H1 (cell line): ENCODE results near the gene GSTM3. TPM values are rescaled to one million over a fixed set of nuclear protein-coding genes. Genes with fewer than 3 reads are reported as not detected.
"Not testable (repeated sequence)": the region's sequence is repeated elsewhere in the genome, so short reads cannot be mapped to it uniquely, and the experiment has no call there.

Source experiments
- CTCF ChIA-PET: fragments of 300-600 bp; sonication (Branson Sonifier 250); formaldehyde crosslinking; loops from one replicate; lab custom pipeline; 2021; ENCODE audit not compliant: partially characterized antibody; lab: Charles Lee
- POLR2A ChIA-PET: fragments of 300-600 bp; sonication (Branson Sonifier 250); formaldehyde crosslinking; loops from one replicate; lab custom pipeline; 2021; ENCODE audit warnings: inconsistent platforms; ENCODE audit not compliant: partially characterized antibody; lab: Charles Lee
- DNase-seq, 2 experiments: peaks; one replicate each; pipeline versions ENCODE4 v3.0.0 to v3.0.0-alpha.2; 2010 to 2022; ENCODE audit warnings: low spot score in 2 of 2, low read depth in 1 of 2, mixed read lengths in 1 of 2
- FAIRE-seq: peaks from 2 replicates; lab custom pipeline; 2011; peaks lifted over from hg19 to GRCh38; lab: Jason Lieb, UNC
- H2AFZ ChIP-seq: 2 replicates; pipeline ENCODE4 v1.8.1; 2012; ENCODE audit warnings: low read length, inconsistent platforms
- H2AK5ac ChIP-seq: 2 replicates; pipeline ENCODE4 v1.6.1; 2013; ENCODE audit warnings: low read depth, low read length
- H2BK120ac ChIP-seq: replicated peaks from 2 replicates; pipeline ENCODE3; 2013; ENCODE audit warnings: low read depth, low read length, inconsistent platforms
- H2BK12ac ChIP-seq: 2 replicates; pipeline ENCODE4 v1.6.1; 2013; ENCODE audit warnings: low read depth, low read length
- H2BK15ac ChIP-seq: 2 replicates; pipeline ENCODE4 v1.6.1; 2013; ENCODE audit warnings: low read length
- H2BK20ac ChIP-seq: 2 replicates; pipeline ENCODE4 v1.6.1; 2013; ENCODE audit warnings: low read length
- H2BK5ac ChIP-seq: 2 replicates; pipeline ENCODE4 v1.6.1; 2013; ENCODE audit warnings: low read depth, low read length
- H3K14ac ChIP-seq: 2 replicates; pipeline ENCODE4 v1.6.1; 2013; ENCODE audit warnings: inconsistent platforms; ENCODE audit not compliant: insufficient read length
- H3K18ac ChIP-seq: 2 replicates; pipeline ENCODE4 v1.6.1; 2013; ENCODE audit warnings: low read length; ENCODE audit errors: extremely low read depth
- H3K23ac ChIP-seq: 2 replicates; pipeline ENCODE4 v1.6.1; 2013; ENCODE audit warnings: inconsistent platforms; ENCODE audit not compliant: insufficient read length
- H3K23me2 ChIP-seq: 2 replicates; pipeline ENCODE4 v1.6.1; 2013; ENCODE audit warnings: low read depth, low read length
- H3K27ac ChIP-seq: 2 replicates; pipeline ENCODE4 v1.6.1; 2011; ENCODE audit warnings: low read depth, low read length, inconsistent platforms
- H3K27me3 ChIP-seq, 4 experiments: replicated peaks in 1 of 4; 1 replicate in 1 of 4; 2 replicates in 3 of 4; pipeline versions ENCODE4 v1.6.1 to v1.8.1; 2011 to 2013; ENCODE audit warnings: low read length in 3 of 4, mild to moderate bottlenecking in 3 of 4, inconsistent platforms in 2 of 4, mixed read lengths in 2 of 4, moderate library complexity in 1 of 4; ENCODE audit not compliant: control insufficient read depth in 3 of 4, insufficient read depth in 3 of 4; ENCODE audit errors: extremely low read depth in 1 of 4
- H3K36me3 ChIP-seq, 4 experiments: 2 replicates each; pipeline versions ENCODE4 v1.6.1 to v1.8.1; 2011 to 2013; ENCODE audit warnings: mild to moderate bottlenecking in 4 of 4, low read length in 3 of 4, moderate library complexity in 2 of 4, control low read depth in 1 of 4, inconsistent platforms in 1 of 4; ENCODE audit not compliant: insufficient read depth in 4 of 4, control insufficient read depth in 2 of 4
- H3K4ac ChIP-seq: replicated peaks from 2 replicates; pipeline ENCODE3; 2013; ENCODE audit warnings: low read length, low read depth, mixed read lengths, inconsistent platforms; ENCODE audit not compliant: insufficient read length
- H3K4me1 ChIP-seq, 4 experiments: replicated peaks in 1 of 4; 1 replicate in 1 of 4; 2 replicates in 3 of 4; pipeline versions ENCODE4 v1.6.1 to v1.8.1; 2011 to 2013; ENCODE audit warnings: low read length in 3 of 4, inconsistent platforms in 2 of 4, mixed read lengths in 1 of 4; ENCODE audit not compliant: insufficient read depth in 4 of 4, control insufficient read depth in 3 of 4
- H3K4me2 ChIP-seq, 2 experiments: 2 replicates each; pipeline versions ENCODE4 v1.6.1 to v1.8.1; 2011 to 2013; ENCODE audit warnings: low read depth in 2 of 2, low read length in 2 of 2, control low read depth in 1 of 2, inconsistent platforms in 1 of 2, mild to moderate bottlenecking in 1 of 2; ENCODE audit not compliant: insufficient read depth in 1 of 2
- H3K4me3 ChIP-seq, 4 experiments: fragments of 200-600, 300-600 bp in 1 of 4; sonication (generic), shearing (Covaris generic), sonication (Bioruptor Twin) in 1 of 4; 2 replicates each; pipeline versions ENCODE4 v1.5.1 to v1.8.1; 2011 to 2016; ENCODE audit warnings: low read length in 4 of 4, low read depth in 3 of 4, control low read depth in 2 of 4, inconsistent platforms in 2 of 4, mild to moderate bottlenecking in 2 of 4, mixed read lengths in 1 of 4, moderate library complexity in 1 of 4; ENCODE audit not compliant: insufficient read depth in 2 of 4; ENCODE audit errors: extremely low read depth in 1 of 4
- H3K56ac ChIP-seq: replicated peaks from 2 replicates; pipeline ENCODE3; 2013; ENCODE audit warnings: low read depth, mild to moderate bottlenecking, mixed read lengths, low read length, inconsistent platforms; ENCODE audit not compliant: insufficient read length
- H3K79me1 ChIP-seq: 2 replicates; pipeline ENCODE4 v1.6.1; 2013; ENCODE audit warnings: low read depth, low read length, control low read depth
- H3K79me2 ChIP-seq, 2 experiments: 2 replicates each; pipeline versions ENCODE4 v1.6.1 to v1.8.1; 2012 to 2013; ENCODE audit warnings: low read length in 2 of 2, mild to moderate bottlenecking in 2 of 2, inconsistent platforms in 1 of 2; ENCODE audit not compliant: insufficient read depth in 2 of 2, control insufficient read depth in 1 of 2
- H3K9ac ChIP-seq, 4 experiments: replicated peaks in 1 of 4; 1 replicate in 1 of 4; 2 replicates in 3 of 4; pipeline versions ENCODE4 v1.6.1 to v1.8.1; 2011 to 2013; ENCODE audit warnings: low read depth in 3 of 4, low read length in 3 of 4, control low read depth in 2 of 4, mild to moderate bottlenecking in 2 of 4, moderate library complexity in 2 of 4, inconsistent platforms in 1 of 4; ENCODE audit errors: extremely low read depth in 1 of 4
- H3K9me3 ChIP-seq, 2 experiments: 2 replicates each; pipeline versions ENCODE4 v1.6.1 to v1.8.1; 2012 to 2013; ENCODE audit warnings: mild to moderate bottlenecking in 2 of 2, moderate library complexity in 2 of 2, control low read depth in 1 of 2, inconsistent platforms in 1 of 2, low read depth in 1 of 2, low read length in 1 of 2, mixed read lengths in 1 of 2; ENCODE audit not compliant: insufficient read depth in 2 of 2
- H4K20me1 ChIP-seq, 2 experiments: replicated peaks in 1 of 2; 2 replicates each; pipeline versions ENCODE3 to v1.8.1; 2011 to 2013; ENCODE audit warnings: inconsistent platforms in 2 of 2, low read length in 2 of 2, mild to moderate bottlenecking in 1 of 2; ENCODE audit not compliant: insufficient read depth in 2 of 2, control insufficient read depth in 1 of 2
- H4K5ac ChIP-seq: 2 replicates; pipeline ENCODE4 v1.6.1; 2013; ENCODE audit warnings: low read length, low read depth, mixed read lengths, inconsistent platforms; ENCODE audit not compliant: insufficient read length
- H4K8ac ChIP-seq: 2 replicates; pipeline ENCODE4 v1.8.0; 2013; ENCODE audit warnings: mild to moderate bottlenecking, moderate library complexity, low read length, inconsistent platforms; ENCODE audit not compliant: insufficient read depth; ENCODE audit errors: extremely low read depth
- H4K91ac ChIP-seq: replicated peaks from 2 replicates; pipeline ENCODE3; 2013; ENCODE audit warnings: low read length, mixed read lengths, inconsistent platforms; ENCODE audit not compliant: insufficient read length
- WGBS, 2 experiments: shearing (Covaris generic) in 1 of 2; methylation state at CpG; one replicate each; pipeline versions ENCODE4 v1.1.6 to v1.1.7; 2013 to 2015; ENCODE audit warnings: low lambda C conversion rate in 2 of 2, mixed read lengths in 2 of 2, inconsistent platforms in 1 of 2, low coverage in 1 of 2, missing lambda C conversion rate in 1 of 2; ENCODE audit not compliant: insufficient replicate concordance in 2 of 2, insufficient coverage in 1 of 2, insufficient read length in 1 of 2; ENCODE audit errors: extremely low coverage in 1 of 2, missing lambda C conversion rate in 1 of 2; 5-methylcytosine and 5-hydroxymethylcytosine counted together
- polyA plus RNA-seq, 7 experiments: library from polyadenylated mRNA; depleted of rRNA in 3 of 7; stranded (reverse) in 5 of 7; unstranded in 2 of 7; fragments of >200 nt in 5 of 7; fragments of 200-250 nt in 2 of 7; gene quantifications; 1 replicate in 5 of 7; 2 replicates in 1 of 7; 4 replicates in 1 of 7; pipeline versions ENCODE4 v1.2.1 to v1.2.3, GENCODE V29; 2011 to 2013; ENCODE audit warnings: missing spikeins in 2 of 7, mixed read lengths in 2 of 7
- total RNA-seq: library from RNA; stranded (reverse); fragmentation: NEBNext Ultra II Directional; extraction: Animal tissue kit (Norgen Biotek cat#: 25700); gene quantifications from 2 replicates; pipeline ENCODE4 v1.2.1, GENCODE V29; 2021

GSTM3 gene
- total and polyA plus RNA-seq, 2 of the 8 experiments (the other 6 are each of a cell fraction or from before 2014, with no cell fraction given) = 2.2 to 5.1 TPM

GRCh38 chr1:109766991-109767636 lies 26.3 kb upstream of the GSTM3 start:
- H3K27ac ChIP-seq, H4K20me1 ChIP-seq, H3K4ac ChIP-seq, H3K23ac ChIP-seq, POLR2A ChIA-PET, H4K91ac ChIP-seq, H3K36me3 ChIP-seq, H3K4me3 ChIP-seq, H3K56ac ChIP-seq, H3K9me3 ChIP-seq, H2AK5ac ChIP-seq, H2BK15ac ChIP-seq, H4K5ac ChIP-seq, CTCF ChIA-PET, H2BK20ac ChIP-seq, H3K9ac ChIP-seq, H4K8ac ChIP-seq, H2BK120ac ChIP-seq, H3K14ac ChIP-seq, H3K27me3 ChIP-seq, H3K23me2 ChIP-seq, H2BK12ac ChIP-seq, H2BK5ac ChIP-seq, DNase-seq, FAIRE-seq, H3K79me2 ChIP-seq, H3K4me1 ChIP-seq, H3K18ac ChIP-seq, H3K79me1 ChIP-seq, H3K4me2 ChIP-seq, H2AFZ ChIP-seq: not testable (repeated sequence)
- WGBS, 2 experiments = 96% methylated on average over 17 of the region's 17 CpGs; no CpG with 5 or more reads in 1 of the 2 experiments
